Measurements from ENCODE around the gene UBA6. TPM values are rescaled to one million over a fixed set of nuclear protein-coding genes. Genes with fewer than 3 reads are reported as not detected.

The UBA6 gene
- polyA plus RNA-seq, 1 of the 3 experiments (the other 2 are of a cell fraction): 51.0 TPM

DNA sequence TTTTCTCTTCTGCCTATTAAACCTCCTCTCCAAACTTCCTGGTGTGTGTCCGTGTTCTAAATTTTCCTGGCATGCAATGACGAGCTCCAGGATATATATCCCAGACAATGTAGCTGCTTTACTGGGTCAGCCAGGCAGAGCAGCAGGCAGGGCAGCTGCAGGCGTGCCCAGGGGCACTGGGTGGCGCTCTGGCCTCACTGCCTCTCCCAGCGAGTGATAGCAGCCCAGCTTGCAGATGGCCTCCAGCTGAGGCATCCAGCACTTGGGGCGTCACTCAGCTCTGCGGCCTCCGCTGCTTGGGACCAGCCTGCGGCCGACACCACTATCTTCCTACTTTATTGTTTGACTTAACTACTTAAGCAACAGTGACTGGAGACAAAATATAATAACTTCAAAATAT, 23.0 kb upstream of the UBA6 start:
- H3K9me3 ChIP-seq: no peaks in the 10 kb centered on the region
- TF ChIP-seq, protein P1, sequence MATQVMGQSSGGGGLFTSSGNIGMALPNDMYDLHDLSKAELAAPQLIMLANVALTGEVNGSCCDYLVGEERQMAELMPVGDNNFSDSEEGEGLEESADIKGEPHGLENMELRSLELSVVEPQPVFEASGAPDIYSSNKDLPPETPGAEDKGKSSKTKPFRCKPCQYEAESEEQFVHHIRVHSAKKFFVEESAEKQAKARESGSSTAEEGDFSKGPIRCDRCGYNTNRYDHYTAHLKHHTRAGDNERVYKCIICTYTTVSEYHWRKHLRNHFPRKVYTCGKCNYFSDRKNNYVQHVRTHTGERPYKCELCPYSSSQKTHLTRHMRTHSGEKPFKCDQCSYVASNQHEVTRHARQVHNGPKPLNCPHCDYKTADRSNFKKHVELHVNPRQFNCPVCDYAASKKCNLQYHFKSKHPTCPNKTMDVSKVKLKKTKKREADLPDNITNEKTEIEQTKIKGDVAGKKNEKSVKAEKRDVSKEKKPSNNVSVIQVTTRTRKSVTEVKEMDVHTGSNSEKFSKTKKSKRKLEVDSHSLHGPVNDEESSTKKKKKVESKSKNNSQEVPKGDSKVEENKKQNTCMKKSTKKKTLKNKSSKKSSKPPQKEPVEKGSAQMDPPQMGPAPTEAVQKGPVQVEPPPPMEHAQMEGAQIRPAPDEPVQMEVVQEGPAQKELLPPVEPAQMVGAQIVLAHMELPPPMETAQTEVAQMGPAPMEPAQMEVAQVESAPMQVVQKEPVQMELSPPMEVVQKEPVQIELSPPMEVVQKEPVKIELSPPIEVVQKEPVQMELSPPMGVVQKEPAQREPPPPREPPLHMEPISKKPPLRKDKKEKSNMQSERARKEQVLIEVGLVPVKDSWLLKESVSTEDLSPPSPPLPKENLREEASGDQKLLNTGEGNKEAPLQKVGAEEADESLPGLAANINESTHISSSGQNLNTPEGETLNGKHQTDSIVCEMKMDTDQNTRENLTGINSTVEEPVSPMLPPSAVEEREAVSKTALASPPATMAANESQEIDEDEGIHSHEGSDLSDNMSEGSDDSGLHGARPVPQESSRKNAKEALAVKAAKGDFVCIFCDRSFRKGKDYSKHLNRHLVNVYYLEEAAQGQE (IDR thresholded peaks at IDR 0.05; ENCODE audit: low read depth, low read length): no peak
- TF ChIP-seq, protein P2, sequence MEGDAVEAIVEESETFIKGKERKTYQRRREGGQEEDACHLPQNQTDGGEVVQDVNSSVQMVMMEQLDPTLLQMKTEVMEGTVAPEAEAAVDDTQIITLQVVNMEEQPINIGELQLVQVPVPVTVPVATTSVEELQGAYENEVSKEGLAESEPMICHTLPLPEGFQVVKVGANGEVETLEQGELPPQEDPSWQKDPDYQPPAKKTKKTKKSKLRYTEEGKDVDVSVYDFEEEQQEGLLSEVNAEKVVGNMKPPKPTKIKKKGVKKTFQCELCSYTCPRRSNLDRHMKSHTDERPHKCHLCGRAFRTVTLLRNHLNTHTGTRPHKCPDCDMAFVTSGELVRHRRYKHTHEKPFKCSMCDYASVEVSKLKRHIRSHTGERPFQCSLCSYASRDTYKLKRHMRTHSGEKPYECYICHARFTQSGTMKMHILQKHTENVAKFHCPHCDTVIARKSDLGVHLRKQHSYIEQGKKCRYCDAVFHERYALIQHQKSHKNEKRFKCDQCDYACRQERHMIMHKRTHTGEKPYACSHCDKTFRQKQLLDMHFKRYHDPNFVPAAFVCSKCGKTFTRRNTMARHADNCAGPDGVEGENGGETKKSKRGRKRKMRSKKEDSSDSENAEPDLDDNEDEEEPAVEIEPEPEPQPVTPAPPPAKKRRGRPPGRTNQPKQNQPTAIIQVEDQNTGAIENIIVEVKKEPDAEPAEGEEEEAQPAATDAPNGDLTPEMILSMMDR (IDR thresholded peaks at IDR 0.05): peak; percentile 32; the same call in 1 of the 2 replicates
- TF ChIP-seq TEAD4 (IDR thresholded peaks at IDR 0.05; ENCODE audit: borderline replicate concordance, insufficient read depth) (no peak), SIN3A (IDR thresholded peaks at IDR 0.05; ENCODE audit: borderline replicate concordance, low read depth, low read length) (no peak), EP300 (IDR thresholded peaks at IDR 0.05; ENCODE audit: borderline replicate concordance in 1 of 2, low read depth in 1 of 2, low read length in 1 of 2) (no peak), FOSL2 (IDR thresholded peaks at IDR 0.05; ENCODE audit: borderline replicate concordance, low read depth) (no peak), TAF1 (IDR thresholded peaks at IDR 0.05; ENCODE audit: borderline replicate concordance, low read depth, low read length) (no peak), CHD2 (IDR thresholded peaks at IDR 0.05; ENCODE audit: low read length, partially characterized antibody) (no peak), JUND (IDR thresholded peaks at IDR 0.05) (no peak), ELF1 (IDR thresholded peaks at IDR 0.05) (no peak), MXI1 (IDR thresholded peaks at IDR 0.05; ENCODE audit: low read depth, low read length) (no peak), EZH2phosphoT487 (IDR thresholded peaks at IDR 0.05; ENCODE audit: borderline replicate concordance, low read depth) (no peak), GATA2 (CRISPR knock-in tag; IDR thresholded peaks at IDR 0.05) (no peak), RAD21 (IDR thresholded peaks at IDR 0.05; ENCODE audit: low read length) (0 out of 2 replicates have a peak, but pooled peaks have one; percentile 17)
- TF ChIP-seq, protein P3, sequence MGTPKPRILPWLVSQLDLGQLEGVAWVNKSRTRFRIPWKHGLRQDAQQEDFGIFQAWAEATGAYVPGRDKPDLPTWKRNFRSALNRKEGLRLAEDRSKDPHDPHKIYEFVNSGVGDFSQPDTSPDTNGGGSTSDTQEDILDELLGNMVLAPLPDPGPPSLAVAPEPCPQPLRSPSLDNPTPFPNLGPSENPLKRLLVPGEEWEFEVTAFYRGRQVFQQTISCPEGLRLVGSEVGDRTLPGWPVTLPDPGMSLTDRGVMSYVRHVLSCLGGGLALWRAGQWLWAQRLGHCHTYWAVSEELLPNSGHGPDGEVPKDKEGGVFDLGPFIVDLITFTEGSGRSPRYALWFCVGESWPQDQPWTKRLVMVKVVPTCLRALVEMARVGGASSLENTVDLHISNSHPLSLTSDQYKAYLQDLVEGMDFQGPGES (IDR thresholded peaks at IDR 0.05; ENCODE audit: low read depth, low read length): no peak
- TF ChIP-seq, protein P4, sequence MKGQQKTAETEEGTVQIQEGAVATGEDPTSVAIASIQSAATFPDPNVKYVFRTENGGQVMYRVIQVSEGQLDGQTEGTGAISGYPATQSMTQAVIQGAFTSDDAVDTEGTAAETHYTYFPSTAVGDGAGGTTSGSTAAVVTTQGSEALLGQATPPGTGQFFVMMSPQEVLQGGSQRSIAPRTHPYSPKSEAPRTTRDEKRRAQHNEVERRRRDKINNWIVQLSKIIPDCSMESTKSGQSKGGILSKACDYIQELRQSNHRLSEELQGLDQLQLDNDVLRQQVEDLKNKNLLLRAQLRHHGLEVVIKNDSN (IDR thresholded peaks at IDR 0.05; ENCODE audit: borderline replicate concordance, low read depth): no peak
- no peak overlapping the region for H3K27ac ChIP-seq (ENCODE audit: low read depth in 2 of 2, low read length in 1 of 2)
- peaks cover 0 to 14% of the 10 kb centered on the region in 2 experiments; a peak in 2 of 4 replicates for H3K4me1 ChIP-seq (ENCODE audit: control insufficient read depth in 1 of 2, insufficient read depth in 2 of 2, low read depth in 1 of 2, low read length in 1 of 2)
- peak; percentile 22 for DNase-seq
- ChIA-PET CTCF (interaction anchor here (0.9 to 1.9 kb wide), 3 partner anchors 8 to 23 kb away, joined by 3 to 5 read pairs (median 4); no protein-coding TSS in a partner anchor), POLR2A (no interaction called here)
- H3K79me2 ChIP-seq (ENCODE audit: insufficient read depth): no peaks in the 10 kb centered on the region
- H3K36me3 ChIP-seq (replicated peaks in 1 of 2; ENCODE audit: control insufficient read depth in 1 of 2, insufficient read depth in 2 of 2, low read length in 1 of 2): peaks cover 0 to 3% of the 10 kb centered on the region in 2 experiments
- no peak overlapping the region for H3K4me2 ChIP-seq
- H4K20me1 ChIP-seq (ENCODE audit: insufficient read depth): no peaks in the 10 kb centered on the region
- H3K9me2 ChIP-seq: no peaks in the 10 kb centered on the region
- no peaks in the 10 kb centered on the region for H3K27me3 ChIP-seq (ENCODE audit: insufficient read depth)
- no peak overlapping the region for H3K9ac ChIP-seq
- H2AFZ ChIP-seq (ENCODE audit: low read depth): no peak overlapping the region
- H3K4me3 ChIP-seq (ENCODE audit: low read depth in 2 of 2, low read length in 1 of 2): no peak overlapping the region
- WGBS (ENCODE audit: low lambda C conversion rate): 98% methylated on average over 9 of the region's 10 CpGs
- peaks cover 34% of the 10 kb centered on the region for H3F3A ChIP-seq (replicated peaks; ENCODE audit: insufficient read depth)
